ENCODE results near the gene CENPB.

GRCh38 chr20:3801846-3802245, 15.3 kb upstream of the CENPB start:
- TF ChIP-seq POLR2AphosphoS5 (IDR thresholded peaks at IDR 0.05) (no peak), CTCF (IDR thresholded peaks at IDR 0.05) (no peak)
